ENCODE data around the gene CACNB2.

DNA sequence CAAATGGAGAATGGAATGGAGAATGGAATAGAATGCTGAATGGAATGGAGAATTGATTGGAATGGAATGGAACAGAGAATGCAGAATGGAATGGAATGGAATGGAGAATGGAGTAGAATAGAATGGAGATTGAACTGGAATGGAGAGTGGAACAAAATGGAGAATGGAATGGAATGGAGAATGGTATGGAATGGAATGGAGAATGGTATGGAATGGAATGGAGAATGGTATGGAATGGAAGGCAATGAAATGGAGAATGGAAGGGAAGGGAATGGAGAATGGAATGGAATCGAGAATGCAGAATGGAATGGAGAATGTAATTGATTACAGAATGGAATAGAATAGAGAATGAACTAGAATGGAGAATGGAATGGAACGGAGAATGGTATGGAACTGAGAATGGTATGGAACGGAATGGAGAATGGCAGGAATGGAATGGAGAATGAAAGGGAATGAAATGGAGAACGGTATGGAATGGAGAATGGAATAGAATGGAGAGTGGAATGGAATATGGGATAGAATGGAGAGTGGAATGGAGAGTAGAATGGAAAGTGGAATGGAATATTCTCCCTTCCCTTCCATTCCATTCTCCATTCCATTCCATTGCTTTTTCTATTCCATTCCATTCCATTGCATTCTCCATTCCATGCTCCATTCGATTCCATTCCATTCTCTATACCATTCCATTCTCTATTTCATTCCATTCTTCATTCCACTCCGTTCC is 422.9 kb downstream of the CACNB2 start:
- TF ChIP-seq, protein P1, sequence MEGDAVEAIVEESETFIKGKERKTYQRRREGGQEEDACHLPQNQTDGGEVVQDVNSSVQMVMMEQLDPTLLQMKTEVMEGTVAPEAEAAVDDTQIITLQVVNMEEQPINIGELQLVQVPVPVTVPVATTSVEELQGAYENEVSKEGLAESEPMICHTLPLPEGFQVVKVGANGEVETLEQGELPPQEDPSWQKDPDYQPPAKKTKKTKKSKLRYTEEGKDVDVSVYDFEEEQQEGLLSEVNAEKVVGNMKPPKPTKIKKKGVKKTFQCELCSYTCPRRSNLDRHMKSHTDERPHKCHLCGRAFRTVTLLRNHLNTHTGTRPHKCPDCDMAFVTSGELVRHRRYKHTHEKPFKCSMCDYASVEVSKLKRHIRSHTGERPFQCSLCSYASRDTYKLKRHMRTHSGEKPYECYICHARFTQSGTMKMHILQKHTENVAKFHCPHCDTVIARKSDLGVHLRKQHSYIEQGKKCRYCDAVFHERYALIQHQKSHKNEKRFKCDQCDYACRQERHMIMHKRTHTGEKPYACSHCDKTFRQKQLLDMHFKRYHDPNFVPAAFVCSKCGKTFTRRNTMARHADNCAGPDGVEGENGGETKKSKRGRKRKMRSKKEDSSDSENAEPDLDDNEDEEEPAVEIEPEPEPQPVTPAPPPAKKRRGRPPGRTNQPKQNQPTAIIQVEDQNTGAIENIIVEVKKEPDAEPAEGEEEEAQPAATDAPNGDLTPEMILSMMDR (IDR thresholded peaks at IDR 0.05; ENCODE audit: low read depth, low read length), result no peak
- TF ChIP-seq POLR2A (IDR thresholded peaks at IDR 0.05; ENCODE audit: extremely low read depth, insufficient read length) (no peak), MYC (IDR thresholded peaks at IDR 0.05; ENCODE audit: low read depth, low read length) (no peak)

Data from NB4 (cell line).